ENCODE data around the gene PRKCH.

GRCh38 chr14:61581340-61581739 is 260.0 kb downstream of the PRKCH start:
- TF ChIP-seq CTCF (conservative IDR thresholded peaks at IDR 0.05; ENCODE audit: low read depth, low read length): no peak
- no peak for TF ChIP-seq EZH2 (IDR thresholded peaks at IDR 0.05; ENCODE audit: low read length, unreplicated experiment)
